ENCODE data around the gene UBE3B. TPM values are rescaled to one million over a fixed set of nuclear protein-coding genes. Genes with fewer than 3 reads are reported as not detected.

Gene UBE3B
- total RNA-seq, 1 donor = 21.0 TPM

Other genes starting within 250 kb of the UBE3B start
- gene FOXN4, start 168.3 kb upstream of the UBE3B start, total RNA-seq = under 0.01 TPM
- gene MYO1H, start 129.7 kb upstream of the UBE3B start, total RNA-seq = not detected
- 36.9 TPM for gene KCTD10, start 334 bp upstream of the UBE3B start, total RNA-seq
- gene MMAB, start 95.9 kb downstream of the UBE3B start, total RNA-seq = 22.9 TPM
- gene MVK, start 96.2 kb downstream of the UBE3B start, total RNA-seq = 13.2 TPM
- 0.81 TPM for gene FAM222A, start 236.2 kb downstream of the UBE3B start, total RNA-seq